GM12874 (cell line): Measurements from ENCODE around the gene PLCH1.

Experiments
- CTCF ChIP-seq: IDR thresholded peaks from 2 replicates; pipeline ENCODE4 v1.5.1; 2011; ENCODE audit warnings: low read depth, mild to moderate bottlenecking, control low read depth, low read length, moderate library complexity; ENCODE audit not compliant: insufficient read depth

The PLCH1 gene

GRCh38 chr3:155702745-155703591, 41.9 kb downstream of the PLCH1 start:
- TF ChIP-seq CTCF, result no peak

- TF ChIP-seq CTCF, result no peak
Measured at GRCh38 chr3:155701882-155702465, 42.9 kb downstream of the PLCH1 start.

- TF ChIP-seq CTCF, result no peak
Measured at GRCh38 chr3:155697542-155697941, 47.3 kb downstream of the PLCH1 start.

GRCh38 chr3:155690921-155691320, 54.0 kb downstream of the PLCH1 start:
- TF ChIP-seq CTCF, result no peak

GRCh38 chr3:155688481-155688880, 56.4 kb downstream of the PLCH1 start:
- TF ChIP-seq CTCF, result no peak

- TF ChIP-seq CTCF, result no peak
Measured at GRCh38 chr3:155683344-155683720, 61.5 kb downstream of the PLCH1 start.

GRCh38 chr3:155682426-155683343, 62.2 kb downstream of the PLCH1 start:
- TF ChIP-seq CTCF, result no peak
